Peyer's patch (tissue), 4 donors: ENCODE results near the gene RNF114.

ENCODE experiments used
- POLR2A ChIP-seq, 2 donors: fragments of 450-650 bp; IDR thresholded peaks; one replicate each; pipeline ENCODE4 v1.5.1; 2017; ENCODE audit warnings: antibody characterized with exemption in 2 of 2, mild to moderate bottlenecking in 2 of 2, moderate library complexity in 2 of 2
- TF ChIP-seq, protein P1 (sequence below), 6 experiments: fragments of 450-650 bp in 4 of 6; fragments of 200-600 bp in 2 of 6; sonication (generic) in 1 of 6; IDR thresholded peaks; one replicate each; pipeline ENCODE4 v1.5.1; 2017 to 2019; ENCODE audit warnings: antibody characterized with exemption in 6 of 6, mild to moderate bottlenecking in 3 of 6, moderate library complexity in 1 of 6

- TF ChIP-seq, protein P1, sequence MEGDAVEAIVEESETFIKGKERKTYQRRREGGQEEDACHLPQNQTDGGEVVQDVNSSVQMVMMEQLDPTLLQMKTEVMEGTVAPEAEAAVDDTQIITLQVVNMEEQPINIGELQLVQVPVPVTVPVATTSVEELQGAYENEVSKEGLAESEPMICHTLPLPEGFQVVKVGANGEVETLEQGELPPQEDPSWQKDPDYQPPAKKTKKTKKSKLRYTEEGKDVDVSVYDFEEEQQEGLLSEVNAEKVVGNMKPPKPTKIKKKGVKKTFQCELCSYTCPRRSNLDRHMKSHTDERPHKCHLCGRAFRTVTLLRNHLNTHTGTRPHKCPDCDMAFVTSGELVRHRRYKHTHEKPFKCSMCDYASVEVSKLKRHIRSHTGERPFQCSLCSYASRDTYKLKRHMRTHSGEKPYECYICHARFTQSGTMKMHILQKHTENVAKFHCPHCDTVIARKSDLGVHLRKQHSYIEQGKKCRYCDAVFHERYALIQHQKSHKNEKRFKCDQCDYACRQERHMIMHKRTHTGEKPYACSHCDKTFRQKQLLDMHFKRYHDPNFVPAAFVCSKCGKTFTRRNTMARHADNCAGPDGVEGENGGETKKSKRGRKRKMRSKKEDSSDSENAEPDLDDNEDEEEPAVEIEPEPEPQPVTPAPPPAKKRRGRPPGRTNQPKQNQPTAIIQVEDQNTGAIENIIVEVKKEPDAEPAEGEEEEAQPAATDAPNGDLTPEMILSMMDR (IDR thresholded peaks at IDR 0.05): no peak
- TF ChIP-seq POLR2A (IDR thresholded peaks at IDR 0.05): no peak
Measured at GRCh38 chr20:49906101-49906604, 30.0 kb upstream of the RNF114 start.
